Measurements from ENCODE around the gene RNF214.
A peak's percentile ranks its signal among the peaks of the same experiment; 100 is the strongest.

The RNF214 gene

DNA sequence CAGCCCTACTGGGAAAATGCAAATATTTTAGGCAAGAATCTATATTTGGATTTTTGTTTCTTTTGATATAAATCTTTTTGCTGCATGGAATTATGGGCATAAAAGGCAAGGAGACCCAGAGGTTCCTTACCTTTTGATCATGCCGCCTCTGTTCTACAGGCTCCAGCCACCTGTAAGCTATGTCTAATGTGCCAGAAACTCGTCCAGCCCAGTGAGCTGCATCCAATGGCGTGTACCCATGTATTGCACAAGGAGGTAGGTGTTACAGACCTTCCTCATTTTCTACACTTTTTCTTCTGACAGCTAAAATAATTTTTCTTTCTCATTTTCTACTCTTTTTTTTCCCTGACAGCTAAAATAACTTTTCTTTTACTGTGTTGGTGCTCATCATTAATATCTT lies 50.5 kb downstream of the RNF214 start:
- DNase-seq (ENCODE audit: low read depth, low spot score) = no peak

DNA sequence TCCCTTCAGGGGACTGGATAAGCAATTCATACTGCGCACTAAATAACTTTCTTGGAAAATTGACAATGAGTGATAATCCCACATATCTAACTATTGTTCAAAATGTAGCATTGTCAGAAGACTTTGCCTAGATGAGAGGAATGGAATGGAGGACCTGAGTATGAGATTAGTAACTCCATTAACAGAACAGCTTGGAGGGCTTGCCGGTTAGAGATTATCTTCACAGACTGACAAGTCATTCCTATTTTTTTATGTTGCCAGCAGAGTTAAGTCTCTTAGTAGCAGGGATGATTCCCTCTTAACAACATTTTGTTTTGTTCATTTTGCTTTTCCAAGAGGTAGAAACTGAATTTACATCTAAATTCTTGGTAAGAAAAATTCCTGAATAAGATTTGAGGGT lies 51.6 kb downstream of the RNF214 start:
- no peak for DNase-seq (ENCODE audit: low read depth, low spot score)

DNA sequence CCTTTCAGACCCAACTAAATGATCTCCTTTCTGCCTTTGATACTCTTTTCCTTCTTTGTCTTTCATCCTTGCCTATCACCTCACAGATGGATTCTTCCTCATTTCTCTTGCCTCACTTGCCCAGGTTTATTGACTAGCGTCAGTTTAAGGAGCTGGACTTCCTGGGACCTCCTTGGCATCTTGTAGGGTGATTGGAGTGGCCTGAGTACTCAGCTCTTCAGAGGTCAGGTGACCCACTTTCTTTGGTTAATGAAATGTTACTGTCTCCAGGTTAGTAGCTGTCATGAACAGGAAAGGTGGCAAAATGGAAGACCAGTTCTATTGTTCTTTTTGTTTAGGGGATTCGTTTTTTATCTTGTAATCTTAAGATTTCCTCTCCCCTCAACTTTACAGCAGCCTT lies 54.1 kb downstream of the RNF214 start:
- DNase-seq (ENCODE audit: low read depth, low spot score) = no peak

DNA sequence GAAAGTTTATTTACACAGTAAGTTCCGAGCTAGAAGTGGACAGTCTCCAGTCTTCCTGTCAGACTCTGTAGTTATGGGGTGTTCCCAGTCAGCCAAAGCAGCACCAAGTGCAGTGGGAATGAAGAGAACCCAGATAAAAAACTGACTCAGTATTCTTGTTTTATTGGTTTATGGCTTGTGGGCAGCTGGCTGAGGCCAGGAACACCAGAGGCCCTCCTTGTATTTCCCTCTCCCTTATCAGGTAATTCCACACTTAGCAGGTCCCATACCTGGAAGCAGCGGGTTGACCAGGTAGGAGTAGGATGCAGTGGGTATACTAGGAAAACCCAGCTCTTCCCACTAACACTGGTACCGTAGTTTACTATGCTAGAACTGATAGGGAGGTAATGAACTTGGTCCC lies 55.2 kb downstream of the RNF214 start:
- no peak for DNase-seq (ENCODE audit: low read depth, low spot score)

DNA sequence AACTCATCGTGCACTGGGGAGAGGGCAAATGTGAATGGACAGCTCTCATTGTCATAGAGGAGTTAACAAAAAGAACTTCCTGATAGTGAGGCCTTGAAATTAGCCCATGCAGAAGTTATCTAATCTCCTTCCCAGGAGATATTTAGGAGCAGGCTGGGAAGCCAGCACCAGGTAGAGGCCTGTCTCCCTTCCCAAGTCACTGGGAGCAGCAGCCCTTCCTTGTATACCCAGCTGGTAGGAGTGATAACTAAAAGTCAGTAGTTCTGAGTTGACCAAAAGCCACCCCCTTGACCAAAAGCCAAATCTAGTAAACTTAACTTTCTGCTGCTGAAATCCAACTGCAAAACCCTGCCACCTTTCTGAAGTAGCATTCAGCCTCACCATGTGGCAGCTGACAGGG lies 57.3 kb downstream of the RNF214 start:
- DNase-seq (ENCODE audit: low read depth, low spot score) = no peak

DNA sequence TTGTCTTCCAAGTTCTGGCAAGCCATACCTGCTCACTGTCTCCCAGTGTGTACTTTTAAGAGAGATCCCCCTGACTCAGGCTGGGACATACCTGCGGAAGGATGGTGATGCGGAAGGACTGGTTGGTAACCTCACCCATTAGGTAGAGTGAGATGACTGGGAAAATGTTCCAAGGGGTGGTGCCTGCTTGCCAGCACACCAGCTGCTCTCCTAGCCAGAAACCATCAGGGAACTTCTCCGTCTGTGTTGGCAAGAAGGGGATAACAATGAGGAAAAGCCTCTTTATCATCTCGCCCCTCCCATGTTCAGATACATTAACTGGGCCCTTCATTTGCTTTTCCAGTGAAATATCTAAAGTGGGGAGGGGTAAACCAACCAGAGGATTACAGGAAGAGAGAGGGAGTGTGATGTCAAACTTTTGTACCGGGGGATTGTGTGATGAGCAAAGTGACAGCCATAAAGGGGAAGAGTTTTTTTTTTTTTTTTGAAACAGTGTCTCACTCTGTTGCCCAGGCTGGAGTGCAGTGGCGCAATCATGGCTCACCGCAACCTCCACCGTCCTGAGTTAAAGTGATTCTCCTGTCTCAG lies 58.4 kb downstream of the RNF214 start, which contains the start of gene BACE1-AS:
Gene BACE1-AS, plus strand, starts transcription at position 538 of the 588 bp plus-strand sequence.
- no peak for DNase-seq (ENCODE audit: low read depth, low spot score)

DNA sequence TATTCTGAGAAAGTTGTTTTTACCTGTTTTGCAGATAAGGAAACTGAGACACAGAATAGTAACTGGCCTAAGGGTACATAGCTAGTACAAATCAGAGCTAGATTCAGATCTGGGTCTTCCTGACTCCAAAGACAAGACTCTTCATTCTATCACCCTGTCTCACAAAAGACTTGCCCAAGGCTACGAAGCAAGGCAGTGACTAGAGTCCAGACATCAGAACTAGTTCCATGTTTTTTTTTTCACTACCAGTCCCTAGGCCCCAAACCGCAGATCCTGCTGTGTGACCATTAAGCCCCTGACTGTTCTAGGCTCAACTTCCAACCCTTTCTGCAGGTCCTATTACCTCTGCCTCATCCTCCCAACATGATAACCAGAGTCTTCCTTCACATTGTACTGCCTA lies 60.1 kb downstream of the RNF214 start:
- DNase-seq (ENCODE audit: low read depth, low spot score) = no peak

DNA sequence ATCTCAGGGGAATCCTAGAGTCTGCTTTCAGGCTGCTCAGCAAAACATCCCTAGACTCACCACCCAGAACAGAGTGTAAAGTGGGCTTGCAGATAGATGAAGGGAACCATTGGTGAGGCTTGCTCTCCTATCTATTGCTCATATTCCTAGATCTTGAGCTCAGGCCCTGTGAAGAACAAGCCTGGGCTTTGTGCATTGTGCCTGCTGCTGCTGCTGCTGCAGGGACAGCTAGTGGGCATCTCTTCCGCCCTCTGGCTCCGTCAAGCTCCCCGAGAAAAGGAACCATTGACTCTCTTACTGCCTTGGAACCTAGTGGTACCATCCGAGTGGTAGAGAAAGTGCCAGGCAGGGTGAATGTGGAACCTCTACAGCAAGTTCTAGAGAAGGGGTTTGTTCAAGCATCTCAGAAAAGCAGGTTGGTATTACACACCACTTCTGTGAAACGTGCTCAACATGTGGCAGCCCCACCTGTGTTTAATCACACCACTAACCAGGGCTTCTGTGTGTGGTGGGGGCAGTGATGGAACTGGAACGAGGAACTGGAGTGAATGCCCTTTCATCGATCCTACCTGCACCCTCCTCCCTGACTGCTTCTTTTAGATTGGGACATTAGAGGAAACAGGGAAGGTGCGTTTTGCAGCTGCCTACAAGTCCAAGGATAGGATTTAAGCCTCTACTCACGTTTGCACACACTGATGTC lies 63.1 kb downstream of the RNF214 start:
- DNase-seq (ENCODE audit: low read depth, low spot score) = no peak

DNA sequence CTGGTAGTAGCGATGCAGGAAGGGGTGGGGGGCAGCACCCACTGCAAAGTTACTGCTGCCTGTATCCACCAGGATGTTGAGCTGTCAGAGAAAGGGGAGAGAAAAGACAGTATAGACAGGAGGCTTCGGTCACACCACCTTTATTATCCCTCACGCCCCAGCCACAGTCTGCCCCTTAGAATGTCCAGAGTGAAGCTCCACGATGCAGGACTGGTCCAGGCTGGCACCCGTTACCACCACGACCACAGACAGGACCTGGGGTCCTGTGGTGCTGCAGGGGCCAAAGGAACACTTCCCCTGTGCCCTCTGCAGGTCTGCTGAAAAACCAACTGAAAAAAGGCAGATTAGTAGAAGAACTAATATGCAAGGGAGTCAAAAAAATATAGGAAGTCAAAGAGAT lies 64.4 kb downstream of the RNF214 start:
- no peak for DNase-seq (ENCODE audit: low read depth, low spot score)

DNA sequence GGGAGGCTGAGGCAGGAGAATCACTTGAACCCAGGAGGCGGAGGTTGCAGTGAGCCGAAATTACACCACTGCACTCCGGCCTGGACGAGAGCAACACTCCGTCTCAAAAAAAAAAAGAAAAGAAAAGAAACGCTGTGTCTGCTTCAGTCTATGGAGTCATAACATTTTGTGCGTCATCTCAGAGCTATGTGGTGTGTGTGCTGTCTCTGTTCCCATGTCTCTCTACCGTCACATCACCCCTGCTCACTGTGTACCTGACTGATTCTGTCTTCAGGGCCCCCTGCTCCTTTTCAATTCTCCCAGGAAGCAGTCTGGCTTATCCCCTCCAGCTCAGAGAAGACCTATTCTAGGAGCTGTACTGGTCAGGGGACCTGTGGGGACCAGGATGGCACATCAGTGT lies 65.7 kb downstream of the RNF214 start:
- no peak for DNase-seq (ENCODE audit: low read depth, low spot score)

DNA sequence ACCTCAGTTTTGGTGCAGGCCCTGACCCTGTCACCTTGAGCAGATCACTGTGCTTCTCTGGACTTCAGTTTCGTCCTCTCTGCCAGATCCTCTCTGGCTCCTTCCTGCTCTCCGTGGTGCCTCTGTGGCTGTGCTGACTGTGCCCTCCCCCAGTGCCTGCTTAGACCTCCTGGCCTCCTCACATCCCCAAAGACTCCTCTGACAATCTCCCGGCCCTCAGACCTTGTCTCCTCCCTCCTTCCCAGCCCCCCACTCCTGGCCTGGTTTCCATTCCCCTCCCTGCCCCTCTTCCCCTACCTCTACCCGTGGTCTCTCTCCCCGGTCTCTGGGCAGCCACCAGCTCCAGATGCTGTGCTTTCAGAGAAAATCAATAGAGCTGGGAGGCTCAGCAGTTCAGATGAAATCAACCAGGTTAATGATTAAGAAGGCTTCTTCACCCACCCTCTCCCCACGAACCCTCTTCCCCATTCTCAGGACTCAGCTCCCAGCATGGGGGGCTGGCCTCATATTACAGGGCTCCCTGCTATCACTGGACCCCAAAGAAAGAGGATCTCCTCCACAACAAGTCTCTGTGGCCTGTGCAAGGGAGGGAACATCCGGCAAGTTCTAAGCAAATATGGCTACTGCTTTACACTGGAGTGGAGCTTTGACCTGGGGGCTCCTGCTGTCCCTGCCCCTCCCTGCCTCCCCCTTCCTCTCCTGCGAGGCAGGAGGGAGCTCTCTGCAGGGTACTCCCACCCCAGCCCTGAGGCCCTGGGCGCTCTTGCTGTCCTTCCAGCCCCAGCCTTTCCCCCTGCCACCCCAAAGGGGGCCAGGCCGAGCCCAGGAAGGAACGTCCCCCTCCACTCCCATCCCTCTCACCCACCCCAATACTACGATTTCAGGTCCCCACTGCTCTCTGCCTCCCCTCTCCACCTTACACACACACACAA lies 67.1 kb downstream of the RNF214 start:
- no peak for DNase-seq (ENCODE audit: low read depth, low spot score)

DNA sequence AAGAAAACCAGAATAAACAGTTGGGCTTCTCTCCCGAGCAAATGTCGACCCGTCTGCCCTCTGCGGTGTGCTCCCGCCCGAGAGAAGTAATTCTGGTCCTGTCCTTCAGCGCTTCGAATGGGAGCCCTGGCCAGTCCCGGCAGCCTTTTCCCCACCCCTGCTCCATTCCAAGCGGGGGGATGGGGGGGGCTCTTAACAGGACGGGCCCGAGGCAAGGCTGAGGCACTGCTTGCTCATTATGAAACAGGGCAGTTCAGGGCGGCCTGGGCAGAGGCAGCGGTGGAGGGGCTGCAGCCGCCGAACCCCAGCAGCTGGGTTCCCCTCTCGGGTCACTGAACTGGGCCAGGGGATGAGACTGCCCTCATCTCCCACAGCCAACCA lies 67.8 kb downstream of the RNF214 start:
- DNase-seq (ENCODE audit: low read depth, low spot score) = peak; percentile 76

DNA sequence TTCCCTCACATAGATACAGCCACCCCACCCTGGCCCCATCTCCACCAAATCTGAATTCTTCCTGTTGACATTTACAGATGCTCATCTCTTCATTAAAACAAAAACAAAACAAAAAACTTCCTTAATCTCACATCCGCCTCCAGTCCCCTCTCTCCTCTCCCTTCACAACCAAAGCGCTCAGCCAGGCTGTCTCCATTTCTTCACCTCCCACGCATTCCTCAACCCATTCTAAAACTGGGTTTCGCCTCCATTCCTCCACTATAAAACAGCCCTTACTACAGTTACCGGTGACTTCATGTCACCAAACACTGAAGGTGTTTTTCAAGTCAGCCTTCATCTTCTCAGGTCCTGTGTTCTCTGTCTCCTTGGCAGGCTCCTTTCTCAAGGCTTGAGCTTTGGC lies 68.3 kb downstream of the RNF214 start:
- no peak for DNase-seq (ENCODE audit: low read depth, low spot score)

DNA sequence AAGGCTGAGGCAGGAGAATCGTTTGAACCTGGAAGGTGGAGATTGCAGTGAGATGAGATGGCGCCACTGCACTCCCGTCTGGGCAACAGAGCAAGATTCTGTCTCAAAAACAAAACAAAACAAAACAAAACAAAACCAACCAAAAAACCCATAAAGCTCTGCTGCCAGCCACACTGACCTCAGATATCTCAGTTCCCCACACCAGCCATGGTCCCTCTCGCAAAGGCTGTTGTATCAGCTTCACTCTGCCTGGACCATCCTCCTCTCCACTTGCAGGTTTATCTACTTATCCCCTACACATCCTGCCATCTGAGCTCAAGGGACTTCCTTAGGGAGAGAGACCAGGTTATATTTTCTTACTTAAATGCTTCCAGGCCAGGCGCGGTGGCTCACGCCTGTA lies 69.8 kb downstream of the RNF214 start:
- no peak for DNase-seq (ENCODE audit: low read depth, low spot score)

DNA sequence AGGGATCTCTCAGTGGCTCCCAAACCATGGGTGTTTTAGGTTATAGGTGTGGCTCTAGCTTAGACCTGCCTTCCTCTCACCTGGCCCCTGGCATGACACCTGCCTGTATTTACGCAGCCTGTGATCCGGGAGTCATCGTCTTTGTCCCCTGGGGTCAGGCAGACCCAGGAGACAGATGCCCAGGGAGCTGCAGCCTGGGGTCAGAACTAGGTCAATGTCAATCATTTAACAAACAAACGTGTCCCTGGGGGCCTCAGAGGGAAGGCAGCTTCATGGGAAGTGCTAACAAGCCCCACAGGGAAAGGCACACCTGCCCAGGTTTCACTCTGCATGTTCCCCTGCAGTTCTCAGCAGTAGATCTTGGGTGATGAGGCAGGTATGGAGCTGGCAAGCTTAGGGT lies 70.6 kb downstream of the RNF214 start:
- no peak for DNase-seq (ENCODE audit: low read depth, low spot score)

DNA sequence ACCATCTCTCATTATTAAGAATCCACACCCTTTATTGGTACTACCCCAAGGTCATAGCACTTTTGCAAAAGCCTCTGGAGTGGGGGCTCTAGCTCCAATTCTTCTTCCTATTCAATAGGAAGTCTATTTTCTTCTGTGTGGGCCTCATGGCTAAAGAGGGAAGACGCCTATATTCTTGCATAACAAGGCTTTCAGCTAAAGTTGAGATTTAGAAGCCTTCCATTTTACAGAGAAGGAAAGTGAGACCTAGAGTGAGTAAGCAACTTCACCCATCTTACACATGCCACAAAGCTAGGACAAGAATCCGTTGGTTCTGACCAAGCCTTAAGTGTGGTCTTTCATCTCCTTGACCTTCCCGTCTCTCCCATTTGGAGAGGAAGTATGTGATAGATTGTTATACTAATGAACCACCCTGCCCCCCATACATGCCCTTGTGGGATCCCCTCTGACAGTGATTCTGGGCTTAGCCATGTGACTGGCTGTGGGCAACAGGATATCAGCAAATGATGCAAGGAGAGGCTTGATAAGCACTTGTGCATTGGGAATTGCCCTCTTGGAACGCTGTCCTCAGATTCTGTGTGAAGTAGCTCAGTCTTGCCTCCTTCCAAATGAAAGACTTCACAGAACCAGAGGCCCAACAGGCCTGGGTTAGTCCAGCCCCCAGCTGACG lies 71.3 kb downstream of the RNF214 start:
- no peak for DNase-seq (ENCODE audit: low read depth, low spot score)

DNA sequence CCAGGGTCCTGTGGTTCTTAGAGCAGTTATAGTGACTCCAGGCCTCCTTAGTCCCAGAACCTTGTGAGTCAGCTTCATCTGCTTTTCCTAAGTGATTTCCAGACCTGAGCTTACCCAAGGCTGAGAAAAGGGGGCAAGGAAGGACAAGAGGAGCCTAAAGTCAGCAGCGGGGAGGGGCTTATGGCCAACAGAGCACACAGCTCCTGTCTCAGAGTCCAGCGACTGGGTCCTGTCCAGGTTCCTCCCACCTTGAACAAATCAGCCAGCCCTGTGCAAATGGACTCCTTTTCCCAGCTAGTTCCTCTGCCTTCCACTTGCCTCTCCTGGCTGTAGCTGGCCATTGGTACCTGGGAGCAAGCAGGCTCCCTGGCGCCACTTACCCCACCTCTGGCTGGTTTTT lies 72.7 kb downstream of the RNF214 start:
- DNase-seq (ENCODE audit: low read depth, low spot score) = no peak

DNA sequence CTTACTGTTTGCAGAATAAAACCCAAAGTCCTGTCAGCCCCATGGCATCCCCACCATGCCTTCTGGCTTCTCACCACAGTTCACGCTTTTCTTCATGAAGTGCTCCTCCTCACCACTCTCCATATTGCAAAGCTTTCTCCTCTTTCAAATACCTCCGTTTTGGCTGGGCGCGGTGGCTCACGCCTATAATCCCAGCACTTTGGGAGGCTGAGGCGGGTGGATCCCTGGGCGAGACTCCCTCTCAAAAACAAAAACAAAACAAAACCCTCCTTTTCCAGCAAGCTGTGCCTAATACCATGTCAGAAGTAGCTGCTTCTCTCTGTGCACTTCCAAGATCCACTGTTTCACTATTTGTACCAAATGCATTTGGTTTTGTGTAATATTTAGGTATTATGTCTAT lies 76.8 kb downstream of the RNF214 start:
- DNase-seq (ENCODE audit: low read depth, low spot score) = no peak

DNA sequence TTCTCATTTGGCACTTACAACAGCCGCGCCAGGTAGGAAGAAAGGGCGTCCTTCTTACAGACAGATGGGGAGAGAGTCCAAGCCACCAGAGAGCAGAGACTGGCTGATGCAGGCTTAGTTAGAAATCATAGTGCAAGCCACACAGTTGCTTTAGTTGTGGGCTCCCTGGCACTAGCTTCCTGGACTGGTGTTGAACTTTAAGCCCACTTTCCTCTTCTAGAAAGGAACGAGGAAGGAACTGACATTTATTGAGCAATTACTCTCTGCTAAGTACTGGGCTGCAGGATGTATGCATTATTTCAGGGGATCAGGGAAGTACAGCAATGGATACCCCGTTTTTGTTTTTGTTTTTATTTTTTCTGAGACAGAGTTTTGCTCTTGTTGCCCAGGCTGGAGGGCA lies 80.6 kb downstream of the RNF214 start:
- DNase-seq (ENCODE audit: low read depth, low spot score) = no peak

DNA sequence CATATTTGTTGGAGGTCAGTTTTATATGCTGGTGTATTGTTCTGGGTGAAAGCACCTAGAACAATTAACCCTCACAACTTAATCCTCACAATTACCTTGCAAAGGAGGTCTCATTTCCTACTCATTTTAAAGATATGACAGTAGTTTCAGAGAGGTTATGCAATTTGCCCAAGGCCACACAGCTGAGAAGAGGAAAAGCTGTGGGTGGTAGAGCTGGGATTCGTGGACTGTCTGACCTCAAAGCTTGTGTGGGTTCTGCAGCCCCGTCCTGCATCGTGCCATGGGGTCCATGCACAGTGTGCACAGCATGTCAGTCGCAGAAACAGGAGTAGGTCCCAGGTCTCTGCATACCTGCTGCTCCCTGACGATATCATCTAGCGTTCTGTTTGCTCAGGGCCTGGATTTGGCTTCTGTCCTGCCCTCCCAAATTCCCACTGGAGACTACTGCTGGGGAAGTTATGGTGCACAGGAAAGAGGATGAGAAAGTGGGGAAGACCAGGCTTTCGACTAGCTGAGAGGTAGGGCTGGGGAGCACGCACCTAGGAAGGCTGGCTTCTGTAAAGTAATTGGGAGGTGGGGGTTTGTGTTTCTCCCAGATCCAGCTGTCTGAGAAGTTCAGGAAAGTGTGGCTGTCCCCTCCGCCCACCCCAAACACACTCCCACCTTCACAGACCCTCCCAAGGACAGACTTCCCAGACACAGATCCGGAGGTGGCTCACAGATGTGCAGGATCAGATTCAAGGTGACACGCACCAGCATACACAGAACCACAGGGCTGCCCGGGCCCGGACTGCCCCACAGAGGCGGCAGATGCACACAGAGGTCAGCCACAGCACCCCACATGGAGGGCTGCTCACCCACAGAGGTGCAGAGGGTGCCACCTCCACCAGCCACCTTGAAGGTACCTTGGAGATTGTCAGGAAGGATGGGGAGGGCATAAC lies 81.6 kb downstream of the RNF214 start:
- no peak for DNase-seq (ENCODE audit: low read depth, low spot score)

DNA sequence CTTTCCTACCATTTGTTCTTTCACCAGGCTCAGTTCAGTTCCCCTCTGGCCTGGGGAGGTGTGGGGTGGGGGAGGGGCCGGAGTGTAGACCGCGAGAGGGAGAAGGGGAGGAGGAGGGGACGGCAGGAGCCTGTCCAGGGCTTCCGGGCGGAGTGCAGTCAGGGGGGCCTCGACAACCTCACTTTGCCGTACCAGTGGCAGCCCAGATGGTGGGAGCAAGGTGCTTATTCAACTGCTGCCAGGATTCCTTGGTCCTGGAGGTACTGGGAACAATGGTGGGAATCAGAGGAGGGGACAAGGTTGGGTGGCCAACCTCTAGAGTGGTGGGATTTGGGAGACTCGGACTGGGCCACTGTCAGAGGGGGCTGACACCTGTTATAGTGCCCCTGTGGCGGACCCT lies 82.4 kb downstream of the RNF214 start:
- DNase-seq (ENCODE audit: low read depth, low spot score) = peak; percentile 29

Data from astrocyte of the hippocampus (primary cell).